Measurements from ENCODE around the gene POC1B.

DNA sequence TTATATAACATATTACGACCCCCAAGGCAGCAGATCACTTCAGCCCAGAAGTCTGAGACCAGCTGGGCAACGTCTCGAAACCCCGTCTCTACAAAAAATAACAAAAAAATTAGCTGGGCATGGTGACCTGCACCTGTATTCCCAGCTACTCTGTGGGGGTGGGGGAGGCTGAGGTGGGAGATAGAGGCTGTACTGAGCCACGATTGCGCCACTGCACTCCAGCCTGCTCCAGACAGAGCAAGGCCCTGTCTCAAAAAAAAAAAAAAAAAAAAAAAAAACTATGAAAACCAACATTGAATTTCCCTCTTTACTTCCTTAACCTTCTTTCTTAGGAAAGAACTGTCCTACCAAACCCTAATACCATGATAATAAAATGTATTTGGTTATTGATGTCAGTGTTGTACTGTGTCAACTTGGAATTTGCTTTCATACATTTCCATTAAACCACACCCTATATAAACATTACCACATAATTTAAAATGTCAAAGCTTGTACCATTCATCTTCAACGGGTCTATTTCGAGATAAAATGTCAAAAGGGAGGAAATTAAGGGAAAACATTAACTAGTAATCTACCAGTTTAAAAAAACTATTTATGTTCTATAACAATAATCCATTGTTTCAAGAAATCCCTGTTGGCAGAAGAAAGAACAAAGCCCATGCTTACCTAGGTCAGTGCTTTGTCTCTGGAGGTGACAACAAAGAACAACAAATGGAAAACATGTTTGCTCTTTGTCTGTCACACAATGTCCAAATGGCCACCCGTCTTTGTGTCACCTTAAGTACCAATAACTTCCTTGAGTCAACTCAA is 18.6 kb downstream of the POC1B start:
- TF ChIP-seq, protein P1, sequence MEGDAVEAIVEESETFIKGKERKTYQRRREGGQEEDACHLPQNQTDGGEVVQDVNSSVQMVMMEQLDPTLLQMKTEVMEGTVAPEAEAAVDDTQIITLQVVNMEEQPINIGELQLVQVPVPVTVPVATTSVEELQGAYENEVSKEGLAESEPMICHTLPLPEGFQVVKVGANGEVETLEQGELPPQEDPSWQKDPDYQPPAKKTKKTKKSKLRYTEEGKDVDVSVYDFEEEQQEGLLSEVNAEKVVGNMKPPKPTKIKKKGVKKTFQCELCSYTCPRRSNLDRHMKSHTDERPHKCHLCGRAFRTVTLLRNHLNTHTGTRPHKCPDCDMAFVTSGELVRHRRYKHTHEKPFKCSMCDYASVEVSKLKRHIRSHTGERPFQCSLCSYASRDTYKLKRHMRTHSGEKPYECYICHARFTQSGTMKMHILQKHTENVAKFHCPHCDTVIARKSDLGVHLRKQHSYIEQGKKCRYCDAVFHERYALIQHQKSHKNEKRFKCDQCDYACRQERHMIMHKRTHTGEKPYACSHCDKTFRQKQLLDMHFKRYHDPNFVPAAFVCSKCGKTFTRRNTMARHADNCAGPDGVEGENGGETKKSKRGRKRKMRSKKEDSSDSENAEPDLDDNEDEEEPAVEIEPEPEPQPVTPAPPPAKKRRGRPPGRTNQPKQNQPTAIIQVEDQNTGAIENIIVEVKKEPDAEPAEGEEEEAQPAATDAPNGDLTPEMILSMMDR (conservative IDR thresholded peaks at IDR 0.05) = no peak
- no peak for TF ChIP-seq ZFX (IDR thresholded peaks at IDR 0.05)
